Right lobe of liver (tissue), 6 donors: Measurements from ENCODE around the gene TRIM52. TPM values are rescaled to one million over a fixed set of nuclear protein-coding genes. Genes with fewer than 3 reads are reported as not detected.
"Not testable (repeated sequence)": the region's sequence is repeated elsewhere in the genome, so short reads cannot be mapped to it uniquely, and the experiment has no call there.

Source experiments
- ATAC-seq, 4 donors: fragments of 200-7000 bp; cut with Tn5 transposase; one replicate each; pipeline ENCODE4 v1.9.1; 2020; ENCODE audit warnings: mild to moderate bottlenecking in 4 of 4, moderate library complexity in 4 of 4
- DNase-seq, 3 donors: peaks; one replicate each; pipeline ENCODE4 v3.0.0-alpha.2; 2020
- H3K27ac ChIP-seq, 3 donors: fragments of 200-600 bp; one replicate each; pipeline ENCODE4 v1.8.0; 2022
- H3K27me3 ChIP-seq, 2 donors: fragments of 200-600 bp; one replicate each; pipeline ENCODE4 v1.8.0; 2022
- H3K36me3 ChIP-seq, 4 donors: fragments of 200-600 bp; sonication (generic) in 1 of 4; one replicate each; pipeline versions ENCODE4 v1.5.1 to v1.8.0; 2017 to 2022; ENCODE audit warnings: control low read depth in 1 of 4
- H3K4me1 ChIP-seq, 4 donors: fragments of 200-600 bp; sonication (generic) in 1 of 4; one replicate each; pipeline versions ENCODE4 v1.5.1 to v1.8.0; 2017 to 2022; ENCODE audit warnings: control low read depth in 1 of 4
- H3K4me3 ChIP-seq, 3 donors: fragments of 200-600 bp; one replicate each; pipeline ENCODE4 v1.8.0; 2022
- H3K9me3 ChIP-seq, 4 donors: fragments of 200-600 bp; sonication (generic) in 1 of 4; one replicate each; pipeline versions ENCODE4 v1.5.1 to v1.8.0; 2017 to 2022; ENCODE audit warnings: control low read depth in 1 of 4
- CTCF ChIP-seq, 4 donors: fragments of 200-600 bp in 3 of 4; fragments of 450-650 bp in 1 of 4; IDR thresholded peaks; one replicate each; pipeline versions ENCODE4 v1.5.1 to v1.8.0; 2016 to 2022; ENCODE audit warnings: antibody characterized with exemption in 4 of 4, mild to moderate bottlenecking in 2 of 4
- POLR2A ChIP-seq: fragments of 450-650 bp; IDR thresholded peaks from one replicate; pipeline ENCODE4 v1.6.1; 2017; ENCODE audit warnings: antibody characterized with exemption, mild to moderate bottlenecking
- WGBS: methylation state at CpG from one replicate; pipeline ENCODE4 v1.1.6; 2018; ENCODE audit warnings: low coverage, low lambda C conversion rate; ENCODE audit not compliant: insufficient coverage; ENCODE audit errors: missing lambda C conversion rate; 5-methylcytosine and 5-hydroxymethylcytosine counted together
- intact Hi-C, 2 donors: fragments of 100-400 bp; cut with DNase I; formaldehyde crosslinking; loops; one replicate each; pipeline versions ENCODE4 v1.11.2 to v1.14.1; 2022
- total RNA-seq, 6 experiments: library from RNA; depleted of rRNA in 2 of 6; stranded (reverse); fragments of >200 nt in 2 of 6; fragmentation: NEBNext Ultra II Directional in 3 of 6; extraction: Animal tissue kit (Norgen Biotek cat#: 25700) in 3 of 6; gene quantifications; one replicate each; pipeline versions ENCODE4 v1.1.0 to v1.2.4, GENCODE V29; 2016 to 2023
- donor health status: DM: no; HTN: yes; CAD: no.
- donor health status: DM: no; HTN: no; CAD: no.
- donor health status: DM: no; HTN: no; CAD: no.
- donor health status: DM: no; HTN: yes; CAD: no.
- donor health status: DM: no; HTN: yes; CAD: no.

Gene TRIM52
- total RNA-seq, 6 experiments from 2014 or later = 2.8 to 6.5 (median 4.6) TPM

DNA sequence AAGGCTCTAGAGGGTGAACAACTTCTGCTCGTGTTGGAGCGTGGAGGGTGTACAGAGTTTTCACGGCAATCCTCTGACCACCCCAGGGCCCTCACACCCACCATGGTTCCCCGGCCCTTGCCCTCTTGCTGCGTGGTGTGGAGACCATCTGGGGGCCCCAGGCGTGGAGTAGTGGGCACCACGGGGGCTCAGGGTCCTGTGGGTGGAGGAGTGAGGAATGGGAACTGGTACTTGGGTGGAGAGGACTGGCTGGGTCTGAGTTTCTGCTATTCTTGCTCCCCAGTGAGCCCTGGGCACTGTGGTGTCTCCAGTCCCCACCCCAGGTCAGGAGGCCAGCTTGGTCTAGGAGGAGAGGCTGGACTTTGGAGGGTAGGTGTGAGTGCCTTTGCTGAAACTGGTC, 21.9 kb upstream of the TRIM52 start:
- Histone ChIP-seq H3K27me3 (no peaks in the 10 kb centered on the region), H3K4me3 (no peak overlapping the region), H3K9me3 (no peaks in the 10 kb centered on the region), H3K4me1 (no peaks in the 10 kb centered on the region), H3K27ac (no peak overlapping the region), H3K36me3 (no peaks in the 10 kb centered on the region)
- DNase-seq = no peak
- TF ChIP-seq CTCF (IDR thresholded peaks at IDR 0.05) (no peak), POLR2A (no peak)
- intact Hi-C loops = no loop called here
- ATAC-seq = no peak
- 83% methylated on average over 3 of the region's 7 CpGs for WGBS

- H3K27me3 ChIP-seq, H3K36me3 ChIP-seq, ATAC-seq, H3K4me3 ChIP-seq, intact Hi-C loops, H3K27ac ChIP-seq, H3K4me1 ChIP-seq, DNase-seq, H3K9me3 ChIP-seq: not testable (repeated sequence)
- 74% methylated on average over 9 of the region's 16 CpGs for WGBS
Measured at GRCh38 chr5:181282415-181282814, 21.5 kb upstream of the TRIM52 start.

DNA sequence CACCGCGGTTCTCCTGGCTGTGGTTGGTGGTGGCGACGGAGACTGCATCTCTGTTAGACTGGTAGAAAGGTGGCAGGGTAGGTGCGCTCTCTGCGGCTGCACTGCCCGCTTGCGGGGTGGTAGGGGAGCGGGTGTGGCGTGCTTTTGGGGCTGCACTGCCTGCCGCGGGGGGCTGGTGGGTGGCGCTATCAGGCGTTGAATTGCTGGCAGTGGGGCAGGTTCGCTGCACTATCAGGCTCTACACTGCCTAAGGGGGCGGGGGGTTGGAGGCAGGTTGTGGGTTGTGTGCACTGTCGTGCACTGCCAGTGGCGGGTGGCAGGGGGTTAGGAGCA, 21.0 kb upstream of the TRIM52 start:
- no peaks in the 10 kb centered on the region for H3K9me3 ChIP-seq
- intact Hi-C loops = no loop called here
- DNase-seq (no peak), ATAC-seq (no peak)
- WGBS = no CpG with 5 or more reads among the region's 18 CpGs
- H3K36me3 ChIP-seq = no peaks in the 10 kb centered on the region
- no peaks in the 10 kb centered on the region for H3K4me1 ChIP-seq
- H3K4me3 ChIP-seq = no peak overlapping the region
- no peak overlapping the region for H3K27ac ChIP-seq
- TF ChIP-seq CTCF (IDR thresholded peaks at IDR 0.05) (no peak), POLR2A (no peak)
- H3K27me3 ChIP-seq = no peaks in the 10 kb centered on the region

GRCh38 chr5:181281077-181281983, 20.4 kb upstream of the TRIM52 start:
- 91% methylated on average over 36 of the region's 40 CpGs for WGBS
- H3K4me1 ChIP-seq = no peaks in the 10 kb centered on the region
- intact Hi-C loops = no loop called here

More at GRCh38 chr5:181281077-181281983, 20.4 kb upstream of the TRIM52 start:
- no peak overlapping the region for H3K4me3 ChIP-seq
- H3K36me3 ChIP-seq = no peaks in the 10 kb centered on the region
- DNase-seq (no peak), ATAC-seq (no peak)
- H3K27me3 ChIP-seq = no peaks in the 10 kb centered on the region
- no peaks in the 10 kb centered on the region for H3K9me3 ChIP-seq
- TF ChIP-seq POLR2A (no peak), CTCF (IDR thresholded peaks at IDR 0.05) (no peak)
- H3K27ac ChIP-seq = no peak overlapping the region
